ENCODE data around the gene RGS7BP. TPM values are rescaled to one million over a fixed set of nuclear protein-coding genes. Genes with fewer than 3 reads are reported as not detected.

Gene RGS7BP
- total and polyA plus RNA-seq, 2 experiments from 2014 or later: 3.3 to 5.4 TPM

DNA sequence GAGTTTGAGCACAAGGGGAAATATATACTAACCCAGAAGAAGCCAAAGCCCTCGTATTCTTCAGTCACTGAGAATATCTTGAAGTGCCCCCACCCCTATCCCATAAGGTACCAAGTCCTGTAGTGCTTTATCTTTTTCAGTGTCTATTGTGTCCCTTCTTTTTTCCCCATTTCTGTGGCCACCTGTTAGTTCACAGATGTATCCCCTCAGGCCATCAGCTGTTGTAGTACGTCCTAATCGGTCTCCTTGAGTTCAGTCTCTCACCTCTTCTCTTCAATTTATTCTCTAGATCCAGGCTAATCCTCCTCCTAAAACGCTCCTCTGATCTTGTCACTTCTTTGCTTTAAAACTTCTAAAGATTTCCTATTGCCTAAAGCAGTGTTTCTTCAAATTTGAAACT is 10.4 kb downstream of the RGS7BP start:
- Mint-ChIP-seq H3K4me1 (0 out of 3 replicates have a peak, but pooled peaks cover 4% of the 10 kb centered on the region), H3K27ac (no peak overlapping the region), H3K9me3 (no peaks in the 10 kb centered on the region), H3K36me3 (ENCODE audit: low read depth) (no peaks in the 10 kb centered on the region), H3K4me3 (no peak overlapping the region), H3K27me3 (ENCODE audit: insufficient read depth, low read depth, poor library complexity) (no peaks in the 10 kb centered on the region)
- TF ChIP-seq EZH2 (IDR thresholded peaks at IDR 0.05; ENCODE audit: low read depth, unreplicated experiment) (no peak), ZNF331 (CRISPR knock-in tag; IDR thresholded peaks at IDR 0.05; ENCODE audit: low read depth) (no peak), ZNF462 (CRISPR knock-in tag; IDR thresholded peaks at IDR 0.05) (no peak), NANOG (IDR thresholded peaks at IDR 0.05; ENCODE audit: borderline replicate concordance) (no peak), POLR2AphosphoS5 (IDR thresholded peaks at IDR 0.05; ENCODE audit: low read depth) (no peak), JUNB (IDR thresholded peaks at IDR 0.05; ENCODE audit: unreplicated experiment) (no peak), CREB1 (CRISPR knock-in tag; IDR thresholded peaks at IDR 0.05; ENCODE audit: low read depth) (no peak), EZH2phosphoT487 (IDR thresholded peaks at IDR 0.05; ENCODE audit: unreplicated experiment) (no peak), STAT1 (IDR thresholded peaks at IDR 0.05; ENCODE audit: unreplicated experiment) (no peak), ZNF114 (CRISPR knock-in tag; IDR thresholded peaks at IDR 0.05) (no peak)
- TF ChIP-seq, protein P1, sequence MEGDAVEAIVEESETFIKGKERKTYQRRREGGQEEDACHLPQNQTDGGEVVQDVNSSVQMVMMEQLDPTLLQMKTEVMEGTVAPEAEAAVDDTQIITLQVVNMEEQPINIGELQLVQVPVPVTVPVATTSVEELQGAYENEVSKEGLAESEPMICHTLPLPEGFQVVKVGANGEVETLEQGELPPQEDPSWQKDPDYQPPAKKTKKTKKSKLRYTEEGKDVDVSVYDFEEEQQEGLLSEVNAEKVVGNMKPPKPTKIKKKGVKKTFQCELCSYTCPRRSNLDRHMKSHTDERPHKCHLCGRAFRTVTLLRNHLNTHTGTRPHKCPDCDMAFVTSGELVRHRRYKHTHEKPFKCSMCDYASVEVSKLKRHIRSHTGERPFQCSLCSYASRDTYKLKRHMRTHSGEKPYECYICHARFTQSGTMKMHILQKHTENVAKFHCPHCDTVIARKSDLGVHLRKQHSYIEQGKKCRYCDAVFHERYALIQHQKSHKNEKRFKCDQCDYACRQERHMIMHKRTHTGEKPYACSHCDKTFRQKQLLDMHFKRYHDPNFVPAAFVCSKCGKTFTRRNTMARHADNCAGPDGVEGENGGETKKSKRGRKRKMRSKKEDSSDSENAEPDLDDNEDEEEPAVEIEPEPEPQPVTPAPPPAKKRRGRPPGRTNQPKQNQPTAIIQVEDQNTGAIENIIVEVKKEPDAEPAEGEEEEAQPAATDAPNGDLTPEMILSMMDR (conservative IDR thresholded peaks at IDR 0.05; ENCODE audit: low read depth in 2 of 2): no peak
- TF ChIP-seq, protein P2, sequence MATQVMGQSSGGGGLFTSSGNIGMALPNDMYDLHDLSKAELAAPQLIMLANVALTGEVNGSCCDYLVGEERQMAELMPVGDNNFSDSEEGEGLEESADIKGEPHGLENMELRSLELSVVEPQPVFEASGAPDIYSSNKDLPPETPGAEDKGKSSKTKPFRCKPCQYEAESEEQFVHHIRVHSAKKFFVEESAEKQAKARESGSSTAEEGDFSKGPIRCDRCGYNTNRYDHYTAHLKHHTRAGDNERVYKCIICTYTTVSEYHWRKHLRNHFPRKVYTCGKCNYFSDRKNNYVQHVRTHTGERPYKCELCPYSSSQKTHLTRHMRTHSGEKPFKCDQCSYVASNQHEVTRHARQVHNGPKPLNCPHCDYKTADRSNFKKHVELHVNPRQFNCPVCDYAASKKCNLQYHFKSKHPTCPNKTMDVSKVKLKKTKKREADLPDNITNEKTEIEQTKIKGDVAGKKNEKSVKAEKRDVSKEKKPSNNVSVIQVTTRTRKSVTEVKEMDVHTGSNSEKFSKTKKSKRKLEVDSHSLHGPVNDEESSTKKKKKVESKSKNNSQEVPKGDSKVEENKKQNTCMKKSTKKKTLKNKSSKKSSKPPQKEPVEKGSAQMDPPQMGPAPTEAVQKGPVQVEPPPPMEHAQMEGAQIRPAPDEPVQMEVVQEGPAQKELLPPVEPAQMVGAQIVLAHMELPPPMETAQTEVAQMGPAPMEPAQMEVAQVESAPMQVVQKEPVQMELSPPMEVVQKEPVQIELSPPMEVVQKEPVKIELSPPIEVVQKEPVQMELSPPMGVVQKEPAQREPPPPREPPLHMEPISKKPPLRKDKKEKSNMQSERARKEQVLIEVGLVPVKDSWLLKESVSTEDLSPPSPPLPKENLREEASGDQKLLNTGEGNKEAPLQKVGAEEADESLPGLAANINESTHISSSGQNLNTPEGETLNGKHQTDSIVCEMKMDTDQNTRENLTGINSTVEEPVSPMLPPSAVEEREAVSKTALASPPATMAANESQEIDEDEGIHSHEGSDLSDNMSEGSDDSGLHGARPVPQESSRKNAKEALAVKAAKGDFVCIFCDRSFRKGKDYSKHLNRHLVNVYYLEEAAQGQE (IDR thresholded peaks at IDR 0.05; ENCODE audit: unreplicated experiment): no peak
- TF ChIP-seq, protein P3, sequence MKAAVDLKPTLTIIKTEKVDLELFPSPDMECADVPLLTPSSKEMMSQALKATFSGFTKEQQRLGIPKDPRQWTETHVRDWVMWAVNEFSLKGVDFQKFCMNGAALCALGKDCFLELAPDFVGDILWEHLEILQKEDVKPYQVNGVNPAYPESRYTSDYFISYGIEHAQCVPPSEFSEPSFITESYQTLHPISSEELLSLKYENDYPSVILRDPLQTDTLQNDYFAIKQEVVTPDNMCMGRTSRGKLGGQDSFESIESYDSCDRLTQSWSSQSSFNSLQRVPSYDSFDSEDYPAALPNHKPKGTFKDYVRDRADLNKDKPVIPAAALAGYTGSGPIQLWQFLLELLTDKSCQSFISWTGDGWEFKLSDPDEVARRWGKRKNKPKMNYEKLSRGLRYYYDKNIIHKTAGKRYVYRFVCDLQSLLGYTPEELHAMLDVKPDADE (IDR thresholded peaks at IDR 0.05): no peak
- no peaks in the 10 kb centered on the region for H3K36me3 ChIP-seq (ENCODE audit: insufficient read depth)
- H3K4me1 ChIP-seq (ENCODE audit: insufficient read depth): no peaks in the 10 kb centered on the region
- no peaks in the 10 kb centered on the region for H4K20me1 ChIP-seq (replicated peaks; ENCODE audit: insufficient read depth)
- H3K4me2 ChIP-seq: no peak overlapping the region
- ATAC-seq (no peak), DNase-seq (ENCODE audit: low spot score) (no peak)
- no peaks in the 10 kb centered on the region for H3K27me3 ChIP-seq (ENCODE audit: insufficient read depth)
- 0 out of 2 replicates have a peak, but pooled peaks cover 3% of the 10 kb centered on the region for H3K9me2 ChIP-seq (ENCODE audit: insufficient read depth)
- no peaks in the 10 kb centered on the region for H3F3A ChIP-seq (replicated peaks; ENCODE audit: low read depth)
- no peak overlapping the region for H3K4me3 ChIP-seq
- H3K79me2 ChIP-seq (replicated peaks; ENCODE audit: insufficient read depth): no peaks in the 10 kb centered on the region
- H2AFZ ChIP-seq: no peak overlapping the region
- H3K27ac ChIP-seq (ENCODE audit: low read depth): no peak overlapping the region

All from GM23338 (cell line).